H1 (cell line): ENCODE results near the gene PRKN. TPM values are rescaled to one million over a fixed set of nuclear protein-coding genes. Genes with fewer than 3 reads are reported as not detected.
A peak's percentile ranks its signal among the peaks of the same experiment; 100 is the strongest.

Experiments
- EP300 ChIP-seq, 2 experiments: IDR thresholded peaks; 1 replicate in 1 of 2; 2 replicates in 1 of 2; pipeline ENCODE4 v1.6.1; 2011 to 2012; ENCODE audit warnings: low read depth in 2 of 2, low read length in 2 of 2, mild to moderate bottlenecking in 2 of 2, borderline replicate concordance in 1 of 2, inconsistent platforms in 1 of 2, moderate library complexity in 1 of 2
- FOSL1 ChIP-seq: IDR thresholded peaks from 2 replicates; pipeline ENCODE4 v1.6.1; 2011; ENCODE audit warnings: mild to moderate bottlenecking, low read depth, low read length, moderate library complexity; ENCODE audit not compliant: insufficient read depth
- HDAC2 ChIP-seq, 2 experiments: fragments of 300-600 bp in 1 of 2; sonication (generic) in 1 of 2; IDR thresholded peaks; 2 replicates each; pipeline ENCODE4 v1.6.1; 2011 to 2012; ENCODE audit warnings: low read depth in 2 of 2, low read length in 2 of 2, mild to moderate bottlenecking in 2 of 2, moderate library complexity in 2 of 2, borderline replicate concordance in 1 of 2, inconsistent platforms in 1 of 2
- RNF2 ChIP-seq: fragments of 200-900, 300-1000 bp; sonication (generic); IDR thresholded peaks from 2 replicates; pipeline ENCODE4 v1.7.1; 2016; ENCODE audit warnings: borderline replicate concordance, low read depth, mild to moderate bottlenecking, antibody characterized with exemption, low read length; ENCODE audit not compliant: poor library complexity, severe bottlenecking; ENCODE audit errors: missing control alignments
- SP4 ChIP-seq: IDR thresholded peaks from 2 replicates; pipeline ENCODE4 v1.6.1; 2012; ENCODE audit warnings: low read length, inconsistent platforms
- polyA plus RNA-seq, 7 experiments: library from polyadenylated mRNA; depleted of rRNA in 3 of 7; stranded (reverse) in 5 of 7; unstranded in 2 of 7; fragments of >200 nt in 5 of 7; fragments of 200-250 nt in 2 of 7; gene quantifications; 1 replicate in 5 of 7; 2 replicates in 1 of 7; 4 replicates in 1 of 7; pipeline versions ENCODE4 v1.2.1 to v1.2.3, GENCODE V29; 2011 to 2013; ENCODE audit warnings: missing spikeins in 2 of 7, mixed read lengths in 2 of 7
- total RNA-seq: library from RNA; stranded (reverse); fragmentation: NEBNext Ultra II Directional; extraction: Animal tissue kit (Norgen Biotek cat#: 25700); gene quantifications from 2 replicates; pipeline ENCODE4 v1.2.1, GENCODE V29; 2021
- TF ChIP-seq, protein P1 (sequence below), 3 experiments: IDR thresholded peaks; 1 replicate in 2 of 3; 2 replicates in 1 of 3; pipeline versions ENCODE4 v1.5.1 to v1.6.1; 2011; ENCODE audit warnings: low read length in 3 of 3, mild to moderate bottlenecking in 3 of 3, inconsistent platforms in 2 of 3, low read depth in 1 of 3, moderate library complexity in 1 of 3; ENCODE audit not compliant: insufficient read depth in 1 of 3; ENCODE audit errors: control extremely low read depth in 1 of 3

Gene PRKN
- total and polyA plus RNA-seq, 2 of the 8 experiments (the other 6 are each of a cell fraction or from before 2014, with no cell fraction given) = 0.13 to 0.29 TPM

DNA sequence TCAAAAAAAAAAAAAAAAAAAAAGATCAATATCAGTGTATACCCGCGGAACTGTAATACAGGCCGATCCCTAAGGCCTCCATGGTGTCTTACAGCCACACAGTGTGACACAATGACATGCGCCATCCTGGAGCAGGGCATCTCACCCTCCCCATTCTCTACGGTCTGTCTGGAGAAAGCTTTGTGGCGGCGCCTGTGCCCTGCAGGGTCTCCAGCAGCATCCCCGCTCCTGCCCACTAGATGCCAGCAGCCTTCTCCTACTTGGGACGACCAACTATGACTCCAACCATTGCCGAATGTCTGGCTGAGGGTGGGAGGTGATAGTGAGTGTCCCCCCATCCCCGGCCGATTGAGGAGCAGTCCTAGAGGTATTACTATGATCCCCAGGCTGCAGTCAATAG, 894.9 kb downstream of the PRKN start (continued):
- TF ChIP-seq, protein P1, sequence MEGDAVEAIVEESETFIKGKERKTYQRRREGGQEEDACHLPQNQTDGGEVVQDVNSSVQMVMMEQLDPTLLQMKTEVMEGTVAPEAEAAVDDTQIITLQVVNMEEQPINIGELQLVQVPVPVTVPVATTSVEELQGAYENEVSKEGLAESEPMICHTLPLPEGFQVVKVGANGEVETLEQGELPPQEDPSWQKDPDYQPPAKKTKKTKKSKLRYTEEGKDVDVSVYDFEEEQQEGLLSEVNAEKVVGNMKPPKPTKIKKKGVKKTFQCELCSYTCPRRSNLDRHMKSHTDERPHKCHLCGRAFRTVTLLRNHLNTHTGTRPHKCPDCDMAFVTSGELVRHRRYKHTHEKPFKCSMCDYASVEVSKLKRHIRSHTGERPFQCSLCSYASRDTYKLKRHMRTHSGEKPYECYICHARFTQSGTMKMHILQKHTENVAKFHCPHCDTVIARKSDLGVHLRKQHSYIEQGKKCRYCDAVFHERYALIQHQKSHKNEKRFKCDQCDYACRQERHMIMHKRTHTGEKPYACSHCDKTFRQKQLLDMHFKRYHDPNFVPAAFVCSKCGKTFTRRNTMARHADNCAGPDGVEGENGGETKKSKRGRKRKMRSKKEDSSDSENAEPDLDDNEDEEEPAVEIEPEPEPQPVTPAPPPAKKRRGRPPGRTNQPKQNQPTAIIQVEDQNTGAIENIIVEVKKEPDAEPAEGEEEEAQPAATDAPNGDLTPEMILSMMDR (IDR thresholded peaks at IDR 0.05; ENCODE audit: control extremely low read depth in 1 of 3, insufficient read depth in 1 of 3, low read depth in 1 of 3, low read length in 3 of 3) = peak in 2 of 3 experiments; percentile 35; a peak in 3 of 4 replicates
- TF ChIP-seq FOSL1 (no peak), SP4 (no peak), EP300 (IDR thresholded peaks at IDR 0.05; ENCODE audit: borderline replicate concordance in 1 of 2, low read depth in 2 of 2, low read length in 2 of 2) (no peak), HDAC2 (IDR thresholded peaks at IDR 0.05; ENCODE audit: borderline replicate concordance in 1 of 2, low read depth in 2 of 2, low read length in 2 of 2) (no peak), RNF2 (no peak)
